ENCODE results near the gene RCSD1. TPM values are rescaled to one million over a fixed set of nuclear protein-coding genes. Genes with fewer than 3 reads are reported as not detected.

Gene RCSD1
- total and polyA plus RNA-seq, 2 of the 13 experiments (the other 11 are each of a cell fraction or from before 2014, with no cell fraction given), result not detected

DNA sequence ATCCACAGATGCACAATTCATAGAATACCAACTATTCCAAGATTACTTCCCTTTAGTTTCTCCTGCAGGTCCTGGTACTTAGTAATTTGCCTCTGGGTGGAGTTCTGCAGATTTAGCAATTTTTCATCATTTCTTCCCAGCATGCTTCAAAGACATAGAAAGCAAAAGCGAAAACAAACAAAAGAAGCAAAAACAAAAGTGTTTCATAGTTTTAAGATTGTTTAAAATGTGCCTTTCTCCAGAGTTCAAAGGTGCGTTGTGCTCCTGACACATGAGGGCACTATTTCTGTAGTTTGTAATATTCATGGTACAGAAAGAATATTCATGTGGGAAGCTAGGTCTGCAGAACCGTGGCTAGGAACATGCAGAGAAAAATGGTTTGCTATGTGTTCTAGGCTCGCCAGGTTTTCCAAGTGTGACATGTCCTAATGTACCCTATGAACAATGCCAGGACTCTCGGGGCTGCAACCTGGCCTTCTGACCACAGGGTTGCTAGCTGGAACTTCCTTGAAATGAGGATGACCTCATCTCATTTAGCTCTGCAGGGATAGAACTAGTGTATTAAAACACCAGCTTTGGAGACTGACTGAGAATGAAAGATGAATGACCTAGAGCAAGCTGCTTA, 30.0 kb upstream of the RCSD1 start:
- FAIRE-seq, result peak; percentile 32
- in situ Hi-C loops (cut with HindIII; ENCODE audit: extremely low pct_ligation_motif_present, low pct_unique_long_range_greater_than_20kb), result loop anchor here (5.0 kb wide), 1 partner anchor 87 kb away; no protein-coding TSS in a partner anchor
- POLR2A ChIA-PET, result no interaction called here
- ATAC-seq, result peak; percentile 64
- no peaks in the 10 kb centered on the region for H3K79me2 ChIP-seq (ENCODE audit: insufficient read depth, low read length)
- 0 out of 2 replicates have a peak overlapping the region, but pooled peaks have one; percentile 16 for H3K4me2 ChIP-seq (ENCODE audit: low read depth, low read length)
- no peaks in the 10 kb centered on the region for H3K9me3 ChIP-seq (ENCODE audit: low read length)
- CTCF ChIA-PET (ENCODE audit: low intra/inter-chr PET ratio, low total read pairs), result no interaction called here
- 4% methylated on average over 4 of the region's 5 CpGs for WGBS (ENCODE audit: low lambda C conversion rate)
- peak; percentile 18 for DNase-seq (ENCODE audit: low spot score)
- peaks cover 0 to 16% of the 10 kb centered on the region in 2 experiments; a peak in 2 of 5 replicates for H3K27me3 ChIP-seq (ENCODE audit: control insufficient read depth in 1 of 2, insufficient read depth in 2 of 2, low read length in 2 of 2)
- H3K4me1 ChIP-seq (ENCODE audit: insufficient read depth, low read length), result peaks cover 19% of the 10 kb centered on the region
- no peak overlapping the region for H3K4me3 ChIP-seq (replicated peaks in 1 of 3; ENCODE audit: insufficient read depth in 1 of 3, low read depth in 2 of 3, low read length in 3 of 3)
- H3K27ac ChIP-seq (ENCODE audit: extremely low read length, insufficient read depth, low read length), result no peak overlapping the region
- no TSS peak for BruUV-seq (replicated peaks)
- no peaks in the 10 kb centered on the region for H4K20me1 ChIP-seq (ENCODE audit: insufficient read depth, low read length)
- no peak overlapping the region for H3K9ac ChIP-seq (ENCODE audit: insufficient read depth, low read depth, low read length)
- no peak overlapping the region for H2AFZ ChIP-seq (ENCODE audit: low read length)
- intact Hi-C loops (cut with micrococcal nuclease; ENCODE audit: unreplicated experiment), result loop anchor here (1.0 kb wide), 1 partner anchor 88 kb away; no protein-coding TSS in a partner anchor
- H3K36me3 ChIP-seq (replicated peaks in 1 of 2; ENCODE audit: control insufficient read depth in 1 of 2, insufficient read depth in 2 of 2, low read length in 2 of 2), result no peaks in the 10 kb centered on the region
- no peak for TF ChIP-seq ZNF772 (CRISPR knock-in tag; IDR thresholded peaks at IDR 0.05)
- TF ChIP-seq ZNF879 (CRISPR knock-in tag; IDR thresholded peaks at IDR 0.05), result no peak
- TF ChIP-seq ATF7 (IDR thresholded peaks at IDR 0.05), result peak; percentile 34; the same call in 1 of the 2 replicates
- TF ChIP-seq ATF7 (CRISPR knock-in tag; IDR thresholded peaks at IDR 0.05), result no peak
- no peak for TF ChIP-seq PHF5A (CRISPR knock-in tag; IDR thresholded peaks at IDR 0.05; ENCODE audit: low read depth, unreplicated experiment)
- no peak for TF ChIP-seq PHF8 (CRISPR knock-in tag; IDR thresholded peaks at IDR 0.05)
- no peak for TF ChIP-seq TARDBP (CRISPR knock-in tag; IDR thresholded peaks at IDR 0.05)
- TF ChIP-seq RAD21 (CRISPR knock-in tag; IDR thresholded peaks at IDR 0.05), result 0 out of 2 replicates have a peak, but pooled peaks have one; percentile 22
- TF ChIP-seq, protein P1, sequence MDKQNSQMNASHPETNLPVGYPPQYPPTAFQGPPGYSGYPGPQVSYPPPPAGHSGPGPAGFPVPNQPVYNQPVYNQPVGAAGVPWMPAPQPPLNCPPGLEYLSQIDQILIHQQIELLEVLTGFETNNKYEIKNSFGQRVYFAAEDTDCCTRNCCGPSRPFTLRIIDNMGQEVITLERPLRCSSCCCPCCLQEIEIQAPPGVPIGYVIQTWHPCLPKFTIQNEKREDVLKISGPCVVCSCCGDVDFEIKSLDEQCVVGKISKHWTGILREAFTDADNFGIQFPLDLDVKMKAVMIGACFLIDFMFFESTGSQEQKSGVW (CRISPR knock-in tag; IDR thresholded peaks at IDR 0.05; ENCODE audit: borderline replicate concordance), result no peak
- TF ChIP-seq, protein P2, sequence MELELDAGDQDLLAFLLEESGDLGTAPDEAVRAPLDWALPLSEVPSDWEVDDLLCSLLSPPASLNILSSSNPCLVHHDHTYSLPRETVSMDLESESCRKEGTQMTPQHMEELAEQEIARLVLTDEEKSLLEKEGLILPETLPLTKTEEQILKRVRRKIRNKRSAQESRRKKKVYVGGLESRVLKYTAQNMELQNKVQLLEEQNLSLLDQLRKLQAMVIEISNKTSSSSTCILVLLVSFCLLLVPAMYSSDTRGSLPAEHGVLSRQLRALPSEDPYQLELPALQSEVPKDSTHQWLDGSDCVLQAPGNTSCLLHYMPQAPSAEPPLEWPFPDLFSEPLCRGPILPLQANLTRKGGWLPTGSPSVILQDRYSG (CRISPR knock-in tag; IDR thresholded peaks at IDR 0.05), result no peak
- no peak for TF ChIP-seq ZSCAN12 (CRISPR knock-in tag; IDR thresholded peaks at IDR 0.05)
- no peak for TF ChIP-seq ZNF30 (CRISPR knock-in tag; IDR thresholded peaks at IDR 0.05)
- TF ChIP-seq, protein P3, sequence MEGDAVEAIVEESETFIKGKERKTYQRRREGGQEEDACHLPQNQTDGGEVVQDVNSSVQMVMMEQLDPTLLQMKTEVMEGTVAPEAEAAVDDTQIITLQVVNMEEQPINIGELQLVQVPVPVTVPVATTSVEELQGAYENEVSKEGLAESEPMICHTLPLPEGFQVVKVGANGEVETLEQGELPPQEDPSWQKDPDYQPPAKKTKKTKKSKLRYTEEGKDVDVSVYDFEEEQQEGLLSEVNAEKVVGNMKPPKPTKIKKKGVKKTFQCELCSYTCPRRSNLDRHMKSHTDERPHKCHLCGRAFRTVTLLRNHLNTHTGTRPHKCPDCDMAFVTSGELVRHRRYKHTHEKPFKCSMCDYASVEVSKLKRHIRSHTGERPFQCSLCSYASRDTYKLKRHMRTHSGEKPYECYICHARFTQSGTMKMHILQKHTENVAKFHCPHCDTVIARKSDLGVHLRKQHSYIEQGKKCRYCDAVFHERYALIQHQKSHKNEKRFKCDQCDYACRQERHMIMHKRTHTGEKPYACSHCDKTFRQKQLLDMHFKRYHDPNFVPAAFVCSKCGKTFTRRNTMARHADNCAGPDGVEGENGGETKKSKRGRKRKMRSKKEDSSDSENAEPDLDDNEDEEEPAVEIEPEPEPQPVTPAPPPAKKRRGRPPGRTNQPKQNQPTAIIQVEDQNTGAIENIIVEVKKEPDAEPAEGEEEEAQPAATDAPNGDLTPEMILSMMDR (CRISPR knock-in tag; IDR thresholded peaks at IDR 0.05), result peak; percentile 61
- TF ChIP-seq TCF12 (IDR thresholded peaks at IDR 0.05), result no peak
- TF ChIP-seq TCF12 (CRISPR knock-in tag; IDR thresholded peaks at IDR 0.05), result no peak
- peak; percentile 43 for TF ChIP-seq SMC3 (IDR thresholded peaks at IDR 0.05; ENCODE audit: low read length)
- TF ChIP-seq KMT2B (CRISPR knock-in tag; IDR thresholded peaks at IDR 0.05), result no peak
- no peak for TF ChIP-seq ZNF432 (CRISPR knock-in tag; IDR thresholded peaks at IDR 0.05; ENCODE audit: borderline replicate concordance)
